Cardiac fibroblast (primary cell): ENCODE data around the gene SPON2.

ENCODE experiments used
- DNase-seq, 2 donors: peaks; one replicate each; pipeline versions ENCODE4 v3.0.0 to v3.0.0-alpha.2; 2010; ENCODE audit warnings: low read depth in 2 of 2
- H3K4me3 ChIP-seq, 2 donors: replicated peaks in 1 of 2; 1 replicate in 1 of 2; 2 replicates in 1 of 2; pipeline ENCODE4 v1.5.1; 2011; ENCODE audit warnings: low read depth in 2 of 2, low read length in 2 of 2, mild to moderate bottlenecking in 2 of 2, moderate library complexity in 1 of 2
- CTCF ChIP-seq: IDR thresholded peaks from one replicate; pipeline ENCODE4 v1.5.1; 2011; ENCODE audit warnings: low read depth, mild to moderate bottlenecking, low read length, inconsistent platforms

SPON2 gene

GRCh38 chr4:1216869-1217294, 44.5 kb upstream of the SPON2 start:
- no peak overlapping the region for H3K4me3 ChIP-seq
- DNase-seq = no peak
- TF ChIP-seq CTCF = no peak

GRCh38 chr4:1216076-1216614, 43.8 kb upstream of the SPON2 start:
- H3K4me3 ChIP-seq = no peak overlapping the region
- no peak for DNase-seq
- TF ChIP-seq CTCF = no peak

- no peak overlapping the region for H3K4me3 ChIP-seq
- no peak for DNase-seq
- TF ChIP-seq CTCF = no peak
These were observed 43.0 kb upstream of the SPON2 start for GRCh38 chr4:1215141-1216075.

GRCh38 chr4:1214101-1215095, 42.0 kb upstream of the SPON2 start:
- H3K4me3 ChIP-seq = no peak overlapping the region
- DNase-seq = no peak
- TF ChIP-seq CTCF = no peak

- no peak for DNase-seq
These were observed 41.1 kb upstream of the SPON2 start for GRCh38 chr4:1213336-1213995.

More at GRCh38 chr4:1213336-1213995, 41.1 kb upstream of the SPON2 start:
- no peak for TF ChIP-seq CTCF
- no peak overlapping the region for H3K4me3 ChIP-seq
